Ishikawa (cell line): ENCODE data around the gene RPS15A.

Source experiments
- EP300 ChIP-seq: IDR thresholded peaks from 2 replicates; pipeline ENCODE4 v1.6.1; 2012; ENCODE audit warnings: borderline replicate concordance
- NFIC ChIP-seq: IDR thresholded peaks from 2 replicates; pipeline ENCODE4 v1.6.1; 2012
- TAF1 ChIP-seq: IDR thresholded peaks from 2 replicates; pipeline ENCODE4 v1.6.1; 2012; ENCODE audit warnings: low read depth, mild to moderate bottlenecking
- TCF12 ChIP-seq: IDR thresholded peaks from 2 replicates; pipeline ENCODE4 v1.6.1; 2012; ENCODE audit warnings: low read depth
- YY1 ChIP-seq: IDR thresholded peaks from 2 replicates; pipeline ENCODE4 v1.6.1; 2012; ENCODE audit warnings: low read depth
- ZBTB7A ChIP-seq: IDR thresholded peaks from 2 replicates; pipeline ENCODE4 v1.6.1; 2012; ENCODE audit warnings: low read depth
- TF ChIP-seq, protein P1 (sequence below): IDR thresholded peaks from 2 replicates; pipeline ENCODE4 v1.6.1; 2012; ENCODE audit warnings: low read depth, mild to moderate bottlenecking

DNA sequence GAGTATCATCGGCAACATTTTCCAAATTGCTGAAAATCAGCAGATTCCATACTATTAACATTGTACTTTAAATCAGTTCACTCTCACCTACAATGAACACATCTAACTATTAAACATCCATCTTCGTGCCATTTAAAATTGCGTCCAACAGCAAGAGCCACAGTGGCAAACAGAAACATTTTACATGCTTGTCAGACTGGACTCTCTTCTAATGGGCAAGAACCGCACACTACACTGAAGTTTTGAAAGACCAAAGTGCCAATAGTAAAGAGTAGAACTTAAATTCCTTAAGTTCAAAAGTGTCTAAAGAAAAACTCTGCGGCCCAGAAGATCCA is 652 bp downstream of the RPS15A start:
- TF ChIP-seq YY1: no peak
- TF ChIP-seq, protein P1, sequence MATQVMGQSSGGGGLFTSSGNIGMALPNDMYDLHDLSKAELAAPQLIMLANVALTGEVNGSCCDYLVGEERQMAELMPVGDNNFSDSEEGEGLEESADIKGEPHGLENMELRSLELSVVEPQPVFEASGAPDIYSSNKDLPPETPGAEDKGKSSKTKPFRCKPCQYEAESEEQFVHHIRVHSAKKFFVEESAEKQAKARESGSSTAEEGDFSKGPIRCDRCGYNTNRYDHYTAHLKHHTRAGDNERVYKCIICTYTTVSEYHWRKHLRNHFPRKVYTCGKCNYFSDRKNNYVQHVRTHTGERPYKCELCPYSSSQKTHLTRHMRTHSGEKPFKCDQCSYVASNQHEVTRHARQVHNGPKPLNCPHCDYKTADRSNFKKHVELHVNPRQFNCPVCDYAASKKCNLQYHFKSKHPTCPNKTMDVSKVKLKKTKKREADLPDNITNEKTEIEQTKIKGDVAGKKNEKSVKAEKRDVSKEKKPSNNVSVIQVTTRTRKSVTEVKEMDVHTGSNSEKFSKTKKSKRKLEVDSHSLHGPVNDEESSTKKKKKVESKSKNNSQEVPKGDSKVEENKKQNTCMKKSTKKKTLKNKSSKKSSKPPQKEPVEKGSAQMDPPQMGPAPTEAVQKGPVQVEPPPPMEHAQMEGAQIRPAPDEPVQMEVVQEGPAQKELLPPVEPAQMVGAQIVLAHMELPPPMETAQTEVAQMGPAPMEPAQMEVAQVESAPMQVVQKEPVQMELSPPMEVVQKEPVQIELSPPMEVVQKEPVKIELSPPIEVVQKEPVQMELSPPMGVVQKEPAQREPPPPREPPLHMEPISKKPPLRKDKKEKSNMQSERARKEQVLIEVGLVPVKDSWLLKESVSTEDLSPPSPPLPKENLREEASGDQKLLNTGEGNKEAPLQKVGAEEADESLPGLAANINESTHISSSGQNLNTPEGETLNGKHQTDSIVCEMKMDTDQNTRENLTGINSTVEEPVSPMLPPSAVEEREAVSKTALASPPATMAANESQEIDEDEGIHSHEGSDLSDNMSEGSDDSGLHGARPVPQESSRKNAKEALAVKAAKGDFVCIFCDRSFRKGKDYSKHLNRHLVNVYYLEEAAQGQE: no peak
- no peak for TF ChIP-seq NFIC
- TF ChIP-seq TCF12: no peak
- TF ChIP-seq EP300: no peak
- TF ChIP-seq TAF1: no peak
- TF ChIP-seq ZBTB7A: no peak
